HCEC 1CT (cell line): ENCODE measurements around the gene HSPA14.
"Not testable (repeated sequence)": the region's sequence is repeated elsewhere in the genome, so short reads cannot be mapped to it uniquely, and the experiment has no call there.

ENCODE experiments used
- DNase-seq: peaks from one replicate; pipeline ENCODE4 v3.0.0-alpha.2; 2017

Gene HSPA14

GRCh38 chr10:14837003-14837756 is 926 bp upstream of the HSPA14 start:
- no peak for DNase-seq

- peak; percentile 7 for DNase-seq
These were observed 637 bp downstream of the HSPA14 start for GRCh38 chr10:14838582-14839304.

- DNase-seq = no peak
These were observed 1.2 kb downstream of the HSPA14 start for GRCh38 chr10:14839305-14839695.

GRCh38 chr10:14840178-14840577 is 2.1 kb downstream of the HSPA14 start:
- DNase-seq = no peak

GRCh38 chr10:14843327-14843988 is 5.4 kb downstream of the HSPA14 start:
- no peak for DNase-seq

- no peak for DNase-seq
These were observed 6.8 kb downstream of the HSPA14 start for GRCh38 chr10:14844948-14845347.

- DNase-seq = no peak
These were observed 14.1 kb downstream of the HSPA14 start for GRCh38 chr10:14852236-14852635.

GRCh38 chr10:14855453-14855852 is 17.3 kb downstream of the HSPA14 start:
- no peak for DNase-seq

GRCh38 chr10:14858338-14858960 is 20.3 kb downstream of the HSPA14 start:
- DNase-seq = no peak

- no peak for DNase-seq
These were observed 20.9 kb downstream of the HSPA14 start for GRCh38 chr10:14859043-14859442.

- peak; percentile 13 for DNase-seq
These were observed 21.7 kb downstream of the HSPA14 start for GRCh38 chr10:14859775-14860174.

- DNase-seq = no peak
These were observed 22.7 kb downstream of the HSPA14 start for GRCh38 chr10:14860791-14861190.

GRCh38 chr10:14864466-14864865 is 26.4 kb downstream of the HSPA14 start:
- DNase-seq = not testable (repeated sequence)

- not testable (repeated sequence) for DNase-seq
These were observed 26.8 kb downstream of the HSPA14 start for GRCh38 chr10:14864871-14865270.

- peak; percentile 82 for DNase-seq
These were observed 35.1 kb downstream of the HSPA14 start for GRCh38 chr10:14873090-14873760.

- DNase-seq = no peak
These were observed 37.8 kb downstream of the HSPA14 start for GRCh38 chr10:14875941-14876340.

GRCh38 chr10:14876764-14877163 is 38.7 kb downstream of the HSPA14 start:
- no peak for DNase-seq

GRCh38 chr10:14878266-14879123 is 40.4 kb downstream of the HSPA14 start, which contains the start of gene SUV39H2:
Gene SUV39H2, plus strand, starts transcription at chr10:14878866. Its CDS starts 23 bp downstream, at chr10:14878889.
- peak; percentile 93 for DNase-seq

- DNase-seq = peak; percentile 21
These were observed 41.2 kb downstream of the HSPA14 start for GRCh38 chr10:14879124-14879927.

GRCh38 chr10:14879928-14880193 is 41.8 kb downstream of the HSPA14 start:
- DNase-seq = no peak

- DNase-seq = no peak
These were observed 42.1 kb downstream of the HSPA14 start for GRCh38 chr10:14880229-14880628.
